Astrocyte of the spinal cord (primary cell): ENCODE data around the gene CSF3.

ENCODE experiments used
- DNase-seq: peaks from one replicate; pipeline ENCODE4 v3.0.0; 2011; ENCODE audit warnings: low read depth, low spot score
- H3K4me3 ChIP-seq: 2 replicates; pipeline ENCODE4 v1.5.1; 2011; ENCODE audit warnings: low read depth, mild to moderate bottlenecking, low read length, moderate library complexity
- CTCF ChIP-seq: IDR thresholded peaks from 2 replicates; pipeline ENCODE4 v1.5.1; 2012; ENCODE audit warnings: low read depth, mild to moderate bottlenecking, low read length, inconsistent platforms
- in situ Hi-C: cut with HindIII; loops from 2 replicates; pipeline ENCODE4 v1.10.0; 2017; ENCODE audit warnings: low sequenced_read_pairs

The CSF3 gene

GRCh38 chr17:40015005-40015997 is at the start of gene CSF3:
Gene CSF3 (plus strand): TSS chr17:40015440. CDS start chr17:40015475, 35 bp downstream.
- DNase-seq, result no peak
- H3K4me3 ChIP-seq, result no peak within 1 kb of the TSS
- TF ChIP-seq CTCF, result no peak
- in situ Hi-C loops, result no loop called here

- in situ Hi-C loops, result no loop called here
- H3K4me3 ChIP-seq, result no peak overlapping the region
- no peak for TF ChIP-seq CTCF
- no peak for DNase-seq
Observed at GRCh38 chr17:39966771-39967170, 48.5 kb upstream of the CSF3 start.

- in situ Hi-C loops, result no loop called here
- H3K4me3 ChIP-seq, result no peak overlapping the region
- TF ChIP-seq CTCF, result no peak
- no peak for DNase-seq
Observed at GRCh38 chr17:39968761-39969160, 46.5 kb upstream of the CSF3 start.

GRCh38 chr17:39969375-39969774 is 45.9 kb upstream of the CSF3 start:
- in situ Hi-C loops, result no loop called here
- H3K4me3 ChIP-seq, result no peak overlapping the region
- DNase-seq, result no peak
- no peak for TF ChIP-seq CTCF

GRCh38 chr17:39970157-39970692 is 45.0 kb upstream of the CSF3 start:
- DNase-seq, result no peak
- no peak for TF ChIP-seq CTCF
- no peak overlapping the region for H3K4me3 ChIP-seq
- in situ Hi-C loops, result no loop called here

- no peak for TF ChIP-seq CTCF
- no peak for DNase-seq
- in situ Hi-C loops, result no loop called here
- H3K4me3 ChIP-seq, result no peak overlapping the region
Observed at GRCh38 chr17:39971076-39971603, 44.1 kb upstream of the CSF3 start.
